ENCODE measurements around the gene ZNF581. TPM values are rescaled to one million over a fixed set of nuclear protein-coding genes. Genes with fewer than 3 reads are reported as not detected.

Gene ZNF581
- total RNA-seq, 1 donor from 2014 or later: 24.7 TPM

- no peak for TF ChIP-seq CTCF (IDR thresholded peaks at IDR 0.05)
- peaks cover 44% of the 10 kb centered on the region for H3K4me1 Mint-ChIP-seq (ENCODE audit: low read depth)
- peaks cover 14% of the 10 kb centered on the region for H3K36me3 Mint-ChIP-seq (ENCODE audit: low read depth)
- no peaks in the 10 kb centered on the region for H3K9me3 Mint-ChIP-seq (ENCODE audit: low read depth)
- DNase-seq (ENCODE audit: low spot score): no peak
- no peaks in the 10 kb centered on the region for H3K27me3 Mint-ChIP-seq (ENCODE audit: low read depth)
- H3K27ac Mint-ChIP-seq (ENCODE audit: unreplicated experiment): peak overlapping the region; percentile 65
- H3K4me3 Mint-ChIP-seq (ENCODE audit: unreplicated experiment): peak overlapping the region; percentile 98
Observed at GRCh38 chr19:55676383-55676782, 32.9 kb downstream of the ZNF581 start.

- Mint-ChIP-seq H3K27ac (ENCODE audit: unreplicated experiment) (peak overlapping the region; percentile 65), H3K36me3 (ENCODE audit: low read depth) (peaks cover 14% of the 10 kb centered on the region), H3K9me3 (ENCODE audit: low read depth) (no peaks in the 10 kb centered on the region), H3K27me3 (ENCODE audit: low read depth) (no peaks in the 10 kb centered on the region), H3K4me3 (ENCODE audit: unreplicated experiment) (peak overlapping the region; percentile 98), H3K4me1 (ENCODE audit: low read depth) (peaks cover 41% of the 10 kb centered on the region)
- DNase-seq (ENCODE audit: low spot score): no peak
- TF ChIP-seq CTCF (IDR thresholded peaks at IDR 0.05): no peak
Observed at GRCh38 chr19:55676889-55677505, 33.5 kb downstream of the ZNF581 start.

- peaks cover 14% of the 10 kb centered on the region for H3K36me3 Mint-ChIP-seq (ENCODE audit: low read depth)
- DNase-seq (ENCODE audit: low spot score): no peak
- H3K4me1 Mint-ChIP-seq (ENCODE audit: low read depth): peaks cover 37% of the 10 kb centered on the region
- no peak for TF ChIP-seq CTCF (IDR thresholded peaks at IDR 0.05)
- peak overlapping the region; percentile 23 for H3K27ac Mint-ChIP-seq (ENCODE audit: unreplicated experiment)
- no peak overlapping the region for H3K4me3 Mint-ChIP-seq (ENCODE audit: unreplicated experiment)
- no peaks in the 10 kb centered on the region for H3K9me3 Mint-ChIP-seq (ENCODE audit: low read depth)
- no peaks in the 10 kb centered on the region for H3K27me3 Mint-ChIP-seq (ENCODE audit: low read depth)
Observed at GRCh38 chr19:55677572-55678028, 34.2 kb downstream of the ZNF581 start.

- DNase-seq (ENCODE audit: low spot score): peak; percentile 85
- H3K27ac Mint-ChIP-seq (ENCODE audit: unreplicated experiment): no peak overlapping the region
- no peaks in the 10 kb centered on the region for H3K27me3 Mint-ChIP-seq (ENCODE audit: low read depth)
- H3K4me3 Mint-ChIP-seq (ENCODE audit: unreplicated experiment): no peak overlapping the region
- H3K9me3 Mint-ChIP-seq (ENCODE audit: low read depth): no peaks in the 10 kb centered on the region
- peaks cover 14% of the 10 kb centered on the region for H3K36me3 Mint-ChIP-seq (ENCODE audit: low read depth)
- H3K4me1 Mint-ChIP-seq (ENCODE audit: low read depth): peaks cover 37% of the 10 kb centered on the region
- no peak for TF ChIP-seq CTCF (IDR thresholded peaks at IDR 0.05)
Observed at GRCh38 chr19:55678121-55678671, 34.7 kb downstream of the ZNF581 start.

GRCh38 chr19:55679343-55680257 lies 36.2 kb downstream of the ZNF581 start:
- no peak overlapping the region for H3K4me3 Mint-ChIP-seq (ENCODE audit: unreplicated experiment)
- DNase-seq (ENCODE audit: low spot score): peak; percentile 84

More at GRCh38 chr19:55679343-55680257, 36.2 kb downstream of the ZNF581 start:
- Mint-ChIP-seq H3K4me1 (ENCODE audit: low read depth) (peaks cover 26% of the 10 kb centered on the region), H3K36me3 (ENCODE audit: low read depth) (peaks cover 11% of the 10 kb centered on the region), H3K27ac (ENCODE audit: unreplicated experiment) (no peak overlapping the region), H3K9me3 (ENCODE audit: low read depth) (no peaks in the 10 kb centered on the region), H3K27me3 (ENCODE audit: low read depth) (no peaks in the 10 kb centered on the region)
- no peak for TF ChIP-seq CTCF (IDR thresholded peaks at IDR 0.05)
